ENCODE results near the gene SPARC.

SPARC gene

DNA sequence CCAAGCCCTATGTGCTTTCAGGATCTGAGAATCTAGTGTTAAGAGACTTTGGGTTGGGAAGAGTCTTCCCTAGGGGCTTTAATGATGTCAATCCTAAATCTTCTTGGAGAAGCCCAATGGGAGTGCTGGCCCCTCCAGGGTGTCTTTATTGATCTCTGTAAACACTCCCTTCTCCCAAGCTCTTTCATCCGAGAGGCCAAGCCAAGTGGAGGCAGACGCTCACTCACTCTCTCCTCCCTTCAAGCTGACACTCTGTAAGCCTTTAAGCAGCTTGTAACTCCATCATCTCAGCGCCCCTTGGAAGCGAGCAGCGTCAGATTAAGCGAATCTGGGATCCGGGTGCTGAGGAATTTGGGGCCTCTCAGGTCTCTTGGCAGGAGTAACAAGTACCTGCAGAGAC is 37.7 kb downstream of the SPARC start:
- TF ChIP-seq CTCF (IDR thresholded peaks at IDR 0.05; ENCODE audit: low read depth, low read length) (no peak), EZH2phosphoT487 (IDR thresholded peaks at IDR 0.05; ENCODE audit: low read depth) (no peak)
- H3K4me1 ChIP-seq (ENCODE audit: low read length) = no peaks in the 10 kb centered on the region
- H3K36me3 ChIP-seq (replicated peaks; ENCODE audit: low read depth, low read length) = no peaks in the 10 kb centered on the region
- H3K4me3 ChIP-seq (ENCODE audit: low read length) = no peak overlapping the region
- H3K27ac ChIP-seq (ENCODE audit: low read length) = no peak overlapping the region
- 0 out of 2 replicates have a peak, but pooled peaks cover under 1% of the 10 kb centered on the region for H3K27me3 ChIP-seq (ENCODE audit: low read depth, low read length)
- H3K9ac ChIP-seq (ENCODE audit: low read length) = no peak overlapping the region
- H2AFZ ChIP-seq (ENCODE audit: low read depth, low read length) = no peak overlapping the region
- no peaks in the 10 kb centered on the region for H3K79me2 ChIP-seq (ENCODE audit: low read length)
- no peaks in the 10 kb centered on the region for H4K20me1 ChIP-seq (ENCODE audit: insufficient read depth, low read length)
- no peak overlapping the region for H3K4me2 ChIP-seq (ENCODE audit: low read length)
- no peaks in the 10 kb centered on the region for H3K9me3 ChIP-seq (ENCODE audit: insufficient read depth, low read length)

DNA sequence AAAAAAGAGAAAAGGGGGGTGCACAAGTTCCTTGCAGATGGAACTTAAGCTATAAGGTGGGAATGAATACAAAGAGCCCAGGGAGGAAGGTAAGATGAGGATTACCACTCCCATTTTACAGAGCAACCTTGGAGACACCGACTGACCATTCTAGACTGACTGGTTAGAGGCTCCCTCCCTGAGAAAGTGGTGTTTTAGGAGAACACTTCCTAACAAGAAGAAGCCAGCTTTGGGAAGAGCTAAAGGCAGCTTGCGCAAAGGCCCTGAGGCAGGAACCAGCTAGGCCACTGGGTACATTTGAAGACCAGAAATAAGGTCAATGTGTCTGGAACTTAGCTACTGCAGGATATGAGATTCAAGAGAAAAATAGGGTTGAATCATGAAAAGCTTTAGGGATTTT is 38.6 kb downstream of the SPARC start:
- no peaks in the 10 kb centered on the region for H3K9me3 ChIP-seq (ENCODE audit: insufficient read depth, low read length)
- no peak overlapping the region for H3K4me3 ChIP-seq (ENCODE audit: low read length)
- TF ChIP-seq EZH2phosphoT487 (IDR thresholded peaks at IDR 0.05; ENCODE audit: low read depth) (no peak), CTCF (IDR thresholded peaks at IDR 0.05; ENCODE audit: low read depth, low read length) (no peak)
- no peaks in the 10 kb centered on the region for H3K36me3 ChIP-seq (replicated peaks; ENCODE audit: low read depth, low read length)
- no peak overlapping the region for H3K27ac ChIP-seq (ENCODE audit: low read length)
- no peak overlapping the region for H2AFZ ChIP-seq (ENCODE audit: low read depth, low read length)
- H3K4me2 ChIP-seq (ENCODE audit: low read length) = no peak overlapping the region
- peaks cover 6% of the 10 kb centered on the region; the same call in 1 of the 2 replicates for H3K4me1 ChIP-seq (ENCODE audit: low read length)
- H3K9ac ChIP-seq (ENCODE audit: low read length) = no peak overlapping the region
- H3K27me3 ChIP-seq (ENCODE audit: low read depth, low read length) = 0 out of 2 replicates have a peak, but pooled peaks cover 6% of the 10 kb centered on the region
- H3K79me2 ChIP-seq (ENCODE audit: low read length) = no peaks in the 10 kb centered on the region
- H4K20me1 ChIP-seq (ENCODE audit: insufficient read depth, low read length) = no peaks in the 10 kb centered on the region

GRCh38 chr5:151647320-151647861 is 39.3 kb downstream of the SPARC start:
- H3K27ac ChIP-seq (ENCODE audit: low read length) = no peak overlapping the region

DNA sequence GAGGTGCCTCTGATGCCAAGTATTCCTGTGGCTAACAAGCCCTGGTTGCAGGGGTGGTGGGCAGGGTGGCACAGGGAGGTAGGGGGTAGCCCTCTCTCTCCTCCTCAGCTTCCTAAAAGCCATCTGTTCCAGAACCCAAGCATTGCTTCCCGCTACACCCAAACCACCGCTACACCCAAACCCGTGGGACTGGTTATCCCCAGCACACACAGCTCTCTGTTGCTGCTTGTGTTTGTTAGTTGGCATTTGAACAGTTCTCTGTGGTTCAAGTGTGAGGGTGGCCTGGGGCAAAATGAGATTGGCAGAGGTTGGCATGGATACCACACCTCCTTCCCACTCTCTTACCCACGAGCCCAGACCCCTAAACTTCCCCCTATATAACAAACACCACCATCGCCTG is 40.4 kb downstream of the SPARC start:
- Histone ChIP-seq H2AFZ (ENCODE audit: low read depth, low read length) (no peak overlapping the region), H3K4me3 (ENCODE audit: low read length) (no peak overlapping the region), H3K27me3 (ENCODE audit: low read depth, low read length) (0 out of 2 replicates have a peak, but pooled peaks cover 6% of the 10 kb centered on the region), H3K4me1 (ENCODE audit: low read length) (peaks cover 6% of the 10 kb centered on the region; the same call in 1 of the 2 replicates), H4K20me1 (ENCODE audit: insufficient read depth, low read length) (no peaks in the 10 kb centered on the region), H3K9me3 (ENCODE audit: insufficient read depth, low read length) (no peaks in the 10 kb centered on the region), H3K79me2 (ENCODE audit: low read length) (no peaks in the 10 kb centered on the region), H3K36me3 (replicated peaks; ENCODE audit: low read depth, low read length) (no peaks in the 10 kb centered on the region), H3K27ac (ENCODE audit: low read length) (no peak overlapping the region), H3K4me2 (ENCODE audit: low read length) (no peak overlapping the region), H3K9ac (ENCODE audit: low read length) (no peak overlapping the region)
- no peak for TF ChIP-seq EZH2phosphoT487 (IDR thresholded peaks at IDR 0.05; ENCODE audit: low read depth)
- TF ChIP-seq CTCF (IDR thresholded peaks at IDR 0.05; ENCODE audit: low read depth, low read length) = no peak

More at GRCh38 chr5:151647320-151647861, 39.3 kb downstream of the SPARC start:
- Histone ChIP-seq H3K4me3 (ENCODE audit: low read length) (no peak overlapping the region), H3K36me3 (replicated peaks; ENCODE audit: low read depth, low read length) (no peaks in the 10 kb centered on the region), H3K27me3 (ENCODE audit: low read depth, low read length) (0 out of 2 replicates have a peak, but pooled peaks cover 6% of the 10 kb centered on the region), H2AFZ (ENCODE audit: low read depth, low read length) (no peak overlapping the region), H3K9me3 (ENCODE audit: insufficient read depth, low read length) (no peaks in the 10 kb centered on the region), H4K20me1 (ENCODE audit: insufficient read depth, low read length) (no peaks in the 10 kb centered on the region), H3K9ac (ENCODE audit: low read length) (no peak overlapping the region), H3K79me2 (ENCODE audit: low read length) (no peaks in the 10 kb centered on the region), H3K4me2 (ENCODE audit: low read length) (no peak overlapping the region), H3K4me1 (ENCODE audit: low read length) (peaks cover 6% of the 10 kb centered on the region; the same call in 1 of the 2 replicates)
- no peak for TF ChIP-seq CTCF (IDR thresholded peaks at IDR 0.05; ENCODE audit: low read depth, low read length)
- TF ChIP-seq EZH2phosphoT487 (IDR thresholded peaks at IDR 0.05; ENCODE audit: low read depth) = no peak

Measured in OCI-LY3 (cell line).